HepG2 (cell line): Measurements from ENCODE around the gene PRSS36. TPM values are rescaled to one million over a fixed set of nuclear protein-coding genes. Genes with fewer than 3 reads are reported as not detected.

Source experiments
- BCL6 ChIP-seq: IDR thresholded peaks from 2 replicates; pipeline ENCODE4 v1.6.1; 2016; ENCODE audit warnings: missing genetic modification reagents, missing compliant biosample characterization
- CBFB ChIP-seq: sonication (generic); formaldehyde crosslinking; IDR thresholded peaks from 2 replicates; pipeline ENCODE4 v1.4.0; 2020; ENCODE audit warnings: missing genetic modification reagents
- CENPX ChIP-seq: sonication (generic); formaldehyde crosslinking; IDR thresholded peaks from 2 replicates; pipeline ENCODE4 v1.9.0; 2021; ENCODE audit warnings: mild to moderate bottlenecking, missing genetic modification reagents, moderate library complexity
- EP300 ChIP-seq, 3 experiments: sonication (generic) in 1 of 3; formaldehyde crosslinking in 1 of 3; IDR thresholded peaks; 2 replicates each; pipeline versions ENCODE4 v1.5.1 to v1.6.1; 2011 to 2020; ENCODE audit warnings: low read depth in 2 of 3, low read length in 2 of 3, borderline replicate concordance in 1 of 3, improper control_type of control experiment in 1 of 3, mild to moderate bottlenecking in 1 of 3, missing genetic modification reagents in 1 of 3, moderate library complexity in 1 of 3
- KLF9 ChIP-seq: IDR thresholded peaks from 2 replicates; pipeline ENCODE4 v1.6.1; 2016; ENCODE audit warnings: low read depth
- NKX3-1 ChIP-seq: sonication (generic); formaldehyde crosslinking; IDR thresholded peaks from 2 replicates; pipeline ENCODE4 v1.5.0; 2020; ENCODE audit warnings: missing genetic modification reagents
- PHF8 ChIP-seq: sonication (generic); formaldehyde crosslinking; IDR thresholded peaks from 2 replicates; pipeline ENCODE4 v1.5.0; 2020; ENCODE audit warnings: missing genetic modification reagents
- RARG ChIP-seq: sonication (generic); formaldehyde crosslinking; IDR thresholded peaks from 2 replicates; pipeline ENCODE4 v1.4.0; 2020; ENCODE audit warnings: low read depth, mild to moderate bottlenecking, missing genetic modification reagents
- REPIN1 ChIP-seq: sonication (generic); formaldehyde crosslinking; IDR thresholded peaks from 2 replicates; pipeline ENCODE4 v1.8.0; 2022; ENCODE audit warnings: missing genetic modification reagents, low read depth, mild to moderate bottlenecking, borderline replicate concordance
- RFX5 ChIP-seq: IDR thresholded peaks from 2 replicates; pipeline ENCODE4 v1.6.1; 2011; ENCODE audit warnings: low read depth, low read length, improper control_type of control experiment
- TEAD2 ChIP-seq: sonication (generic); formaldehyde crosslinking; IDR thresholded peaks from 2 replicates; pipeline ENCODE4 v1.9.0; 2021; ENCODE audit warnings: missing genetic modification reagents
- XBP1 ChIP-seq: sonication (generic); formaldehyde crosslinking; IDR thresholded peaks from 2 replicates; pipeline ENCODE4 v1.5.0; 2020; ENCODE audit warnings: missing genetic modification reagents
- ZFP37 ChIP-seq: sonication (generic); formaldehyde crosslinking; IDR thresholded peaks from 2 replicates; pipeline ENCODE4 v1.4.0; 2020; ENCODE audit warnings: missing genetic modification reagents, borderline replicate concordance
- ZFP82 ChIP-seq: sonication (generic); formaldehyde crosslinking; IDR thresholded peaks from 2 replicates; pipeline ENCODE4 v1.5.1; 2020; ENCODE audit warnings: mild to moderate bottlenecking, missing genetic modification reagents, borderline replicate concordance
- ZNF12 ChIP-seq: sonication (generic); formaldehyde crosslinking; IDR thresholded peaks from 2 replicates; pipeline ENCODE4 v1.5.0; 2020; ENCODE audit warnings: missing genetic modification reagents
- ZNF235 ChIP-seq: sonication (generic); formaldehyde crosslinking; IDR thresholded peaks from 2 replicates; pipeline ENCODE4 v1.8.1; 2023; ENCODE audit warnings: mild to moderate bottlenecking, missing genetic modification reagents, borderline replicate concordance
- ZNF547 ChIP-seq: sonication (generic); formaldehyde crosslinking; IDR thresholded peaks from 2 replicates; pipeline ENCODE4 v1.5.1; 2020; ENCODE audit warnings: mild to moderate bottlenecking, missing genetic modification reagents
- ZNF550 ChIP-seq: sonication (generic); formaldehyde crosslinking; IDR thresholded peaks from 2 replicates; pipeline ENCODE4 v1.4.0; 2020; ENCODE audit warnings: mild to moderate bottlenecking, missing genetic modification reagents, borderline replicate concordance
- ZNF883 ChIP-seq: sonication (generic); formaldehyde crosslinking; IDR thresholded peaks from 2 replicates; pipeline ENCODE4 v1.5.1; 2020; ENCODE audit warnings: mild to moderate bottlenecking, missing genetic modification reagents; ENCODE audit errors: not compliant biosample characterization
- polyA plus RNA-seq, 8 experiments: library from polyadenylated mRNA; depleted of rRNA in 3 of 8; stranded (reverse) in 7 of 8; unstranded in 1 of 8; fragments of >200 nt; fragmentation: Illumina TruSeq in 4 of 8; extraction: Trizol in 4 of 8; gene quantifications; 2 replicates each; pipeline versions ENCODE4 v1.2.1 to v1.2.3, GENCODE V29; 2011 to 2016; ENCODE audit warnings: low read depth in 4 of 8, missing spikeins in 1 of 8, mixed read lengths in 1 of 8; ENCODE audit not compliant: insufficient read depth in 1 of 8
- total RNA-seq, 5 experiments: library from RNA; depleted of rRNA; stranded (reverse); fragments of >200 nt; fragmentation: Illumina TruSeq; extraction: Trizol; gene quantifications; 2 replicates each; pipeline ENCODE4 v1.2.3, GENCODE V29; 2016; ENCODE audit warnings: low read depth in 1 of 5
- TF ChIP-seq, protein P1 (sequence below): sonication (generic); formaldehyde crosslinking; IDR thresholded peaks from 2 replicates; pipeline ENCODE4 v1.8.1; 2023; ENCODE audit warnings: mild to moderate bottlenecking, missing genetic modification reagents
- TF ChIP-seq, protein P2 (sequence below): sonication (generic); formaldehyde crosslinking; IDR thresholded peaks from 2 replicates; pipeline ENCODE4 v1.4.0; 2020; ENCODE audit warnings: mild to moderate bottlenecking, missing genetic modification reagents
- TF ChIP-seq, protein P3 (sequence below), 2 experiments: sonication (generic) in 1 of 2; formaldehyde crosslinking in 1 of 2; IDR thresholded peaks; 2 replicates each; pipeline versions ENCODE4 v1.6.1 to v1.9.0; 2014 to 2022; ENCODE audit warnings: antibody characterized with exemption in 1 of 2, borderline replicate concordance in 1 of 2, inconsistent platforms in 1 of 2, low read depth in 1 of 2, missing genetic modification reagents in 1 of 2

PRSS36 gene
- total and polyA plus RNA-seq, 2 of the 13 experiments (the other 11 are each of a cell fraction or from before 2014, with no cell fraction given) = 1.5 to 2.1 TPM

DNA sequence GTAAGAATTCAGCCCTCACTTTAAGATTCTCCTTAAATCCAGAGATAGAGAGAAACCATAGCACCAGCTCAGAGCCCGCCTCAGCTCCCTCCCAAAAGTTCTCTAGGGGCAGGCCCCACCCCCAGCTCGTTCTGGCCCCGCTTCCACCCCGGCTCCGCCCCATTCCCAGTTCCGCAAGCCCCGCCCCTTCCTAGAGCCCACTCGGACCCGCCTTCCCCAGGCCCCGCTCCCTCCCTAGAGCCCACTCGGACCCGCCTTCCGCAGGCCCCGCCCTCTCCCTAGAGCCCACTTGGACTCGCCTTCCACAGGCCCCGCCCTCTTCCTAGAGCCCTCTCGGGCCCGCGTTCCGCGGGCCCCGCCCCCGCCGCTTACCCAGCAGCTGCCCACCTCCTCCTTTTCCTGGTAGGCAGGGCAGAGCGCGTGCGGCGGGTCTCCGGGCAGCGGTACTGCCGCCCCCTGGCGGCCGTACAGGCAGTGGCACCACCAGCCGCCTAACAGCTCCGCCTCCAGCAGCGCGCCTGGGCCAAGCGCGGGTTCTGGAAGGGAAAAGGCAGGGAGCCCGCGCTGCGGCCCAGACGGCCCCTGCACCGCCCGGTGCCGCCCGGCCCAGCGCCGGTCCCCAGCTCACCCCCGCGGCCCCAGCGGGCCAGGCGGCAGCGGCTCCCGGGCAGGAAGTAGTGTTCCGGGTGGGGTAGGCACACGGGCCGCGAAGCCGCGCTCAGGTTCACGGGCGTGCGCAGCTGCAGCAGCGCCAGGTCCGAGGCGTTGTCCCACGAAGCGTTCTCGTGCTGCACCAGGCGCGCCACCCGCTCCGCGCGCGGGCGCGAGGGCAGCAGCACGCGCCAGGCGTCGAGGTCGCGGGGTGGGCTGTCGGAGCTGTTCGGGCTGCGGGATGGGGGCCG is 7.5 kb downstream of the PRSS36 start (continued):
- TF ChIP-seq RFX5 (0 out of 2 replicates have a peak, but pooled peaks have one; percentile 13), ZFP82 (CRISPR knock-in tag) (peak; percentile 46; the same call in 1 of the 2 replicates), CENPX (CRISPR knock-in tag) (no peak), EP300 (IDR thresholded peaks at IDR 0.05; ENCODE audit: low read depth in 2 of 2, low read length in 2 of 2) (peak; percentile 26 to 27; a peak in 1 of 4 replicates), EP300 (CRISPR knock-in tag; IDR thresholded peaks at IDR 0.05; ENCODE audit: borderline replicate concordance) (peak; percentile 33; the same call in 1 of the 2 replicates), BCL6 (CRISPR knock-in tag) (peak; percentile 89), ZNF235 (CRISPR knock-in tag) (peak; percentile 74; the same call in 1 of the 2 replicates), REPIN1 (CRISPR knock-in tag) (peak; percentile 96), RARG (no peak), TEAD2 (CRISPR knock-in tag) (no peak), ZNF883 (no peak), CBFB (CRISPR knock-in tag) (peak; percentile 80), ZNF12 (CRISPR knock-in tag) (0 out of 2 replicates have a peak, but pooled peaks have one; percentile 46), PHF8 (CRISPR knock-in tag) (no peak; the same call in 1 of the 2 replicates), NKX3-1 (CRISPR knock-in tag) (no peak; the same call in 1 of the 2 replicates), KLF9 (CRISPR knock-in tag) (no peak), XBP1 (CRISPR knock-in tag) (no peak), ZNF547 (CRISPR knock-in tag) (peak; percentile 81), ZNF550 (CRISPR knock-in tag) (no peak), ZFP37 (CRISPR knock-in tag) (no peak)
- TF ChIP-seq, protein P1, sequence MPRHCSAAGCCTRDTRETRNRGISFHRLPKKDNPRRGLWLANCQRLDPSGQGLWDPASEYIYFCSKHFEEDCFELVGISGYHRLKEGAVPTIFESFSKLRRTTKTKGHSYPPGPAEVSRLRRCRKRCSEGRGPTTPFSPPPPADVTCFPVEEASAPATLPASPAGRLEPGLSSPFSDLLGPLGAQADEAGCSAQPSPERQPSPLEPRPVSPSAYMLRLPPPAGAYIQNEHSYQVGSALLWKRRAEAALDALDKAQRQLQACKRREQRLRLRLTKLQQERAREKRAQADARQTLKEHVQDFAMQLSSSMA (CRISPR knock-in tag) = peak; percentile 80
- TF ChIP-seq, protein P2, sequence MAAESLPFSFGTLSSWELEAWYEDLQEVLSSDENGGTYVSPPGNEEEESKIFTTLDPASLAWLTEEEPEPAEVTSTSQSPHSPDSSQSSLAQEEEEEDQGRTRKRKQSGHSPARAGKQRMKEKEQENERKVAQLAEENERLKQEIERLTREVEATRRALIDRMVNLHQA (CRISPR knock-in tag) = no peak
- TF ChIP-seq, protein P3, sequence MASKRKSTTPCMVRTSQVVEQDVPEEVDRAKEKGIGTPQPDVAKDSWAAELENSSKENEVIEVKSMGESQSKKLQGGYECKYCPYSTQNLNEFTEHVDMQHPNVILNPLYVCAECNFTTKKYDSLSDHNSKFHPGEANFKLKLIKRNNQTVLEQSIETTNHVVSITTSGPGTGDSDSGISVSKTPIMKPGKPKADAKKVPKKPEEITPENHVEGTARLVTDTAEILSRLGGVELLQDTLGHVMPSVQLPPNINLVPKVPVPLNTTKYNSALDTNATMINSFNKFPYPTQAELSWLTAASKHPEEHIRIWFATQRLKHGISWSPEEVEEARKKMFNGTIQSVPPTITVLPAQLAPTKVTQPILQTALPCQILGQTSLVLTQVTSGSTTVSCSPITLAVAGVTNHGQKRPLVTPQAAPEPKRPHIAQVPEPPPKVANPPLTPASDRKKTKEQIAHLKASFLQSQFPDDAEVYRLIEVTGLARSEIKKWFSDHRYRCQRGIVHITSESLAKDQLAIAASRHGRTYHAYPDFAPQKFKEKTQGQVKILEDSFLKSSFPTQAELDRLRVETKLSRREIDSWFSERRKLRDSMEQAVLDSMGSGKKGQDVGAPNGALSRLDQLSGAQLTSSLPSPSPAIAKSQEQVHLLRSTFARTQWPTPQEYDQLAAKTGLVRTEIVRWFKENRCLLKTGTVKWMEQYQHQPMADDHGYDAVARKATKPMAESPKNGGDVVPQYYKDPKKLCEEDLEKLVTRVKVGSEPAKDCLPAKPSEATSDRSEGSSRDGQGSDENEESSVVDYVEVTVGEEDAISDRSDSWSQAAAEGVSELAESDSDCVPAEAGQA (IDR thresholded peaks at IDR 0.05; ENCODE audit: low read depth) = 0 out of 2 replicates have a peak, but pooled peaks have one; percentile 31
- TF ChIP-seq, protein P3 (CRISPR knock-in tag; IDR thresholded peaks at IDR 0.05; ENCODE audit: borderline replicate concordance) = no peak
